ENCODE data around the gene PLA2G2F.
"Not testable (repeated sequence)": the region's sequence is repeated elsewhere in the genome, so short reads cannot be mapped to it uniquely, and the experiment has no call there.

The PLA2G2F gene

DNA sequence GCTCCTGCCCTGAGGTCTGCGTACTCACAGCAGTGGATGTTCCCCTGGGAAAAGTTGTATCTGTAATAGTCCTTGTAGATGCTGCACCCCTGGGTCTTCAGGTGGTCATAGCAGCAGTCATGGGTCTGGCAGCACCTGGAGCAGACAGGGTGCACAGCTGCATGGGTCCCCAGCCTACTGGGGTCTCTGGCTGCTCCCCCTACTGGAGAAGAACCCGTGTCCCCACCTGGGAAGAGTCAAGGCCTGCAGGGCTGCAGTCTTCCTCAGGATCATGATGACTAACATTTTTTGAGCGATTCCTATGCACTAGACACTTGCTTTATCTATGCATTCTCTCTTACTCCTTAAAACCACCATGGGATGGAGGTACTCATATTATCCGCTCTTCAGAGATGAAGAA lies 23.6 kb upstream of the PLA2G2F start:
- no peak for DNase-seq

DNA sequence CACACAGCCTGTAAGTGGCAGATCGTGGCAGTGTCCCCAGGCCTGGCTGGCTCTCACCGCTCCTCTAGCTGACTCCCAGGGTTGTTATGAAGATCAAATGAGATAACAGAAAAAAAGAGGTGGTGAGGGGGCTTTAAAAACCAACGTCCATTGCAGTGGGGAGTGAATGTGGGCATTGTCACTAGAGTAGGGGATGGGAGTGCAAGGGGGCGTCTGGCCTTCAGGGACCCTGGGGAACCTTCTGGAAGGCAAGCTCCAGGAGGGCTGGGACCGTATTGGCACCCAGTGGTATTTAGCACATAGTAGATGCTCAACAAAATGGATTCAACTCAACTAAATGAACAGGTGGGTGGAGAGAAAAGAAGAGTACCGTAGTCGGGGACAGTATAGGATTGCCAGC lies 23.2 kb upstream of the PLA2G2F start:
- no peak for DNase-seq

DNA sequence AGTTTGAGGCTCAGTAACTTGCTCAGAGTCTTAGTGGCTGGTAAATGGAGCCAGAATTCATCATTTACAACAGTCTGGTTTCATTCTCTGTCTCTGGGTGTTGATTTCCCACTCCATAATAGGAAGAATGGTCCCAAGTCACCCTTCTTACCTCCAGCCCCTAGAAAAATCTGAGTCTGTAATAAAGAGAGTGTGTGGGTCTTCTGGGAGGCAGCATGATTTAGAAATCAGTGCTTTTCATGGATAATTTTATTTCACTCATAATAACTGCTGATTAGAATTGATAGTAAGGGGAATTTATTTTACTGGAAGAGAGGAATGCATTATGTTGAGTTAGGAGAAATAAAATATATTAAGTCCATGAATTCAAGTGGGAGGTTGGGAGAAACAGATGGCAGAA lies 21.9 kb upstream of the PLA2G2F start:
- DNase-seq, result no peak

DNA sequence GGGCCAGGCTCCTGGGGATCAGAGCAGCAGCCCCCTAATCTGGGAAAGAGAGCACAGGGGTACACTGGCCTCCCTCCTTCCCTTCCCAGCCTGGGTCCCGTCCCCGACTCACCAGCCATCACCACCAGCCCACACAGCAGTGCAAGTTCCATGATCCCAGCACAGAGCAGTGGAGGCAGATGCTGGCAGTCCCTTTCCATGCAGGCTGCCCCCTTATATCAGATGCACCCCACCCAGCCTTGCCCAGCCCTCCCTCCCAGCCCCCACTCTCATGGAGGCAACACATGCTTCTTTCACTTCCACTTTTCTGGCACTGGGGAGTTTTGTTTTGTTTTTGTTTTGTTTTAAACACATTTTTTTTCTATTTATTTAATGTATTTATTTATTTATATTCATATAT lies 19.8 kb upstream of the PLA2G2F start, which contains the start of gene PLA2G2D:
Gene PLA2G2D (minus strand): TSS at position 190 of the 400 bp plus-strand sequence. CDS start 38 bp downstream, at position 152.
- no peak for DNase-seq

DNA sequence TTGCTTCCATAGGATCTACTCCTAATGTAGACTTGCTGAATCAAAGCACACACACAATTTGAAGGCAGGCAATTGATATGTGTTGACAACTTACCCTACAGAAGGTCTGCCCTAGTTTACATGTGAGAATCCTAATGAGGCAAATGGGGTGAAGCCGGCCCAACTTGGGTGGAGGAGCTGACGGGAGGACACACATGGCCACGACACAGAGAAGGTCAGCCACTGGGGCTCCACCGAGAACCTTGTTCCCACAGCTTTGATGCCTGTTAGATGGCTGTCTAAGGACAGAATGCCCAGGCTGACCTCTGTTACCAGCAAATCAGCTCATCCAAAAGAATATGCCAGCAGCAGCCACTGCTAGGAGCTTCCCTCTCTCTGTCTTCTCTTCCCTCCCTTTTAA lies 18.3 kb upstream of the PLA2G2F start:
- no peak for DNase-seq

- DNase-seq, result no peak
These were observed 15.2 kb upstream of the PLA2G2F start for GRCh38 chr1:20123722-20124455.

DNA sequence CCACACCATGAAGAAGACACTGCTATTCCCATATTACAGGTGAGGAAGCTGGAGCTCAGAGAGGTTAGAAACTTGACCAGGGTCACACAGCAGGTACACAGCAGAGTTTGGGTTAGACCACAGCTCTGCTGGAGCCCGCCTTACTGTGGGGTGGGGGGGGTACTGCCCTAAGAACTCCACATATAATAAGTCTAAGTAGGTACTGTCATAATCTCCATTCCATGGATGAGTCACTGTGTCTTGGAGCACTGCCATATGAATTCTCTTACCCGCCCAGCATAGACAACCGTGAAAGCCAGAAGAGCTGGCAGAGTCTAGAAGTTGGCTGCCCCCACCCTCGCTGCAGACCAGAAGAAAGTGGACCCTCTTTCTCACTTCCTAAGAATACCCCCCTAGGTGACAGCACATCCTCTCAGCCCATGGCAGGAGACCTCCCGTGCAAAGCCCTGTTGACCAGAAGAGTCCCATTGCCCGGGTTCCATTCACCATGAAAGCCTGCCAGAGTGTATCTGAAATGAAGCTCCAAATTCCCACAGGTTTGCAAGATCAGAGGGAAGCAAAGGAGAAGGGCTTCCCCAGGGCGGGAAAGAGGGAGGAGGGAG lies 14.6 kb upstream of the PLA2G2F start:
- DNase-seq, result no peak

DNA sequence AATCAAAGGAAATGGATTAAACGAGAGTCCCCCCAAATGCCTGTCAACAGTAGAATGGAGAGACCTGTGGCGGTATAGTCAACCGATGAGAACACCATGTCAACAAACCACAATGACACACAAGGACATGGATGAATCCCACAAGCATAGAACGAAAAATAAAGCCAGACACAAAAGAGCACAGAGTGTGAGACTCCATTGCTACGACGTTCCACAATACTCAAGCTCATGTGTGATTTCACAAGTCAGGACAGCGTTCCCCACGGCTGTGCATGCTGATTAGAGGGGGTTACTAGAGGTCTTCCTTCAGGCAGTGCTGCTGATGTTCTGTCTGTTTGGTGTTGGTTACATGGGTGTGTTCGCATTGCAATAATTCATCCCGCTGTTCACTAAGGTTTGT lies 14.0 kb upstream of the PLA2G2F start:
- no peak for DNase-seq

DNA sequence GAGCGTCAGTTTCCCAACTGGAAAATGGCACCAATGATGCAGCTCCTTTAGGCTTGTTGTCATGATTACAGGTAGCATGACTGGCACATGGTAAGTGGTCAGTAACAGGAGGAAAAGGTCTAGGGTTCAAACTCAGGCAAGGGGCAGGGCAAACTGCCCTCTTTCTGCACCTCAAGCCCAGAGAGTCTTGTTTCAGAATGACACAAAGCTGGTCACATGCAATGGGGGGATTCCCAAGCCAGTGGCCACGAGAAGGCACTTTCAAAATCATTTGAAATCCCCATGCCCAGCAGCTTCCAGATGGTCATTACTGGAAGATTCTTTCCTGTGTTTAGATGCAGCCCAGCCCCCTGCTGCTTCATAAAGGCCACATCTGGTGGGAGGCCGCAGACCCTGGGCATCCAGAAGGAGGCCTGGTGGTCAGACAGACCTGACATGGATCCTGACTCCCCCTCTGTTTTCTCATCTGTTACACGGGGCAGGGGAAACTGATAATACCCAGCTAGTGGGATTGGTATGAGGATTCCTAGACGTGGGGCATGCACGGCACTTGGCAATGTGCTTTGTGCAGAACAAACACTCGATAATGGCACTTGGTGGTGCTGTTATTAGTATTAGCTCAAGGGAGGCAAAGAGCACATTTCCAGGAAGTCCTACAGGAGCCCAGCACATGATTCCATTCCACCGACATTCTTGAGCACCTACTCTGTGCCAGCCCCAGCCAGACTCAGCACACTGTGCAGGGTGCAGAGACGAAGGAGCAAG lies 12.9 kb upstream of the PLA2G2F start:
- no peak for DNase-seq

DNA sequence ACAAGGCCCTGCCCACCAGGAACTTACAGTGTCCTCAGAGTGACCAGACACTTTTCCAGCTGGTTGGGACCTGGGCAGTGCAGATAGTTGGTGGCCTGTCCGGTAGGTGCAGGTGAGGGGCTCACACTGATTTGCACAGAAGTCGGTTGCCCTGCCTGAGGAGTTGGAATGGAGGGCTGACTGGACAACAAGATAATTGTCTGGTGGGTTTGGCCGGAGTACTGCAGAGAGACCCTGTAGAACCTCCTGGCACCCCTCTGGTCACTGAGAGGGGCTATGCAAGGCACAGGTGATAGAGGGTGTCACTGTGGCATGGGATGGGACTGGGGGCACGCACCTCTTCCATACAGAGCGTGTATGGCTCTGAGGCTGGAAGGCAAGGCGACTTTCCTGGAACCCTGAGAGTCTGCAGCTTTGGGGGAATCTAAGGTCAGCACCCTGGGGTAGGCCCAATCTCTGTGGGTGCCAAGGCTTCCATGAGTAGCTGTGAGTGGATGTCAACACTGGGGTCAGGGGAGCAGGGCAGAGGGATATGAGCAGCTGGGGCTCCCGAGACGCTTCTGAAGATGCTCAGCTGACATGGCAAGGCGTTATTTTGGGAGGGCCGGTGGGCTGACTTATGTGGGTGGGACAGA lies 12.2 kb upstream of the PLA2G2F start:
- no peak for DNase-seq

- DNase-seq, result not testable (repeated sequence)
These were observed 8.6 kb upstream of the PLA2G2F start for GRCh38 chr1:20130518-20130917.

DNA sequence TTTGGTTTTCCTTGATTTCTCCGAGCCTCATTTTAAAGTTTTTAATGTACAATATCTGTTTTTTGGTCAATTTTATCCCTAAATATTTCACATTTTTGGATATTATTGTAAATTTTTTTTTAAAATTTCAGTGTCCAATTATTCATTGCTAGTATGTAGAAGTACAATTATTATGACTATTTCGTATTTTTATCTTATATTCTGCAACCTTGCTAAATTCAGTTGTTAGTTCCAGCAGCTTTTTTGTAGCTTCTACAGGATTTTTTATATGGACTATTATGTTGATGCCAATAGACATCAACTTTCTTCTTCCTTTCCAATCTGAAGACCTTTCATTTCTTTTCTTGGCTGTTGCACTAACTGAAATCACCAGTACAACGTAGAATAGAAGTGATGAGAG lies 4.1 kb upstream of the PLA2G2F start:
- no peak for DNase-seq

- no peak for DNase-seq
These were observed 2.9 kb upstream of the PLA2G2F start for GRCh38 chr1:20136249-20136648.

GRCh38 chr1:20137055-20137454 lies 2.1 kb upstream of the PLA2G2F start:
- no peak for DNase-seq

- DNase-seq, result no peak
These were observed 1.5 kb upstream of the PLA2G2F start for GRCh38 chr1:20137604-20138003.

DNA sequence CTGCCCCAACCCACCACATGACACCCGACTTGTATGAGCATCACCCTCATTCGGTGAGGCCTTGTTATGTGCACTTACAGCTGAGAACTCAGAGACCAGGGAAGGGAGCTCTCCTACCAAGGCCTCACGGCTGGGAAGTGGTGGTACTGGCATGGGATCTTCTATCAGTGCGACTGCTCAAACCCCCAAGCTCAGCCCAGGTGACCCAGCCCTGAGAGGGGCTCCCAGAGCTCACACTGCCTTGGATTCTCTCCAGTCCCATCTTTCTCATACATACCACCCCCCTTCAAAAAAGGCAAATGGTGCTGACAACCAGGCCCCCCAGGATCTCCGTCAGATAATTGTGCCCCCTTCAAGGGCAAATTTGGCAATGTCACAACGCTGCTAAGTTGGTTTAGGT lies 777 bp upstream of the PLA2G2F start:
- DNase-seq, result no peak

GRCh38 chr1:20139776-20140612 lies 871 bp downstream of the PLA2G2F start:
- DNase-seq, result no peak

DNA sequence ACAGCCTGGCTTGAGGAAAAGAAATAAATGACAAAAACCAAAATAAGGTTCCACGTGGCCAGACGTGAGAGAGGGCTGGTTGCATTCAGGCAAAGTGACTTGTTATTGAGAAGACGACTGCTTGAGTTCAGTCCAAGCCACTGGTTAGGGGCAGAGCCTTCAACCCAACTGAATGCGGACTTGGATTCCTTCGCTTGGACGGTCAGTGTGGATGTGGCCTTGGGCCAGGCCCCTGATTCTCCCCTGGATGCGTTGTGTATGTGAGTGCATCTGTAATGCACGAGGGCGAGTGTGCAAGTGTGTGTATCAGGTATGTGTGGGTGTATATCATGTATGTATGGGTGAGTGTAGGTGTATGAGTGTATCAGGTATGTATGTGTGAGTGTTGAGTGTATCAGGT lies 1.9 kb downstream of the PLA2G2F start:
- no peak for DNase-seq

DNA sequence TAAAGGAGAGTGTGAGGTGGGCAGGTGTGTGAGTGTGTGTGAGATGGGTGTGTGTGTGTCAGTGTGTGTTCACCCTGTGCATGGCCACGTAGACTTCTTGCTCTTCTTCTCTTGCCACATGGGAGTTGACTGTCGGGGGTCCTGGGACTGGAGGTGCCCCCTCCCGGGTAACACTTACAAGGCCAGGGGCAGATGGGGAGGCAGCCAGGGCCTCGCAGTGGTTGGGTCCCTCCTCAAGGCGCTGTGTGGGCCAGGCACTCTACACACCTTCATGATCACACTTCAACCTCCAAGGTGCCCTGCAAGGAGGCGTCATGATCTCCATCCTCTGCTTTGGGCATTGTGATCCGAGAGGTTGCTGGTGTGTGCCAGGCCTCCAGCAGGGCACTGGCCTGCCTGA lies 2.3 kb downstream of the PLA2G2F start:
- DNase-seq, result no peak

- no peak for DNase-seq
These were observed 3.0 kb downstream of the PLA2G2F start for GRCh38 chr1:20142001-20142710.

DNA sequence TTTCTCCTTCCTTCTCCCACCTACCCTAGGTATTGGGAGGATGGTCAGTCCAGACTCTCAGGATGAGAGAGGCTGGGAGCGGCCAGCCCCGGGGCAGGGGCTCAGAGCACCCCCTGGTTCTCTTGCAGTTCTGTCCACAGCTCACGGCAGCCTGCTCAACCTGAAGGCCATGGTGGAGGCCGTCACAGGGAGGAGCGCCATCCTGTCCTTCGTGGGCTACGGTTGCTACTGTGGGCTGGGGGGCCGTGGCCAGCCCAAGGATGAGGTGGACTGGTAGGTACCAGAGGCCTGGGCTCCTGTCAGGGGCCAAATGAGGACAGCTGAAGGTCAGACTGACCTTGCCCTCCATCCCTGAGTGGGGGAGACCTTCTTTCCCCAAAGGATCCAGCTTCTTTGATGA lies 4.2 kb downstream of the PLA2G2F start:
- DNase-seq, result no peak

Data from SHP77 (cell line).